ENCODE results near the gene MATN1. TPM values are rescaled to one million over a fixed set of nuclear protein-coding genes. Genes with fewer than 3 reads are reported as not detected.

Gene MATN1
- total RNA-seq, 1 donor from 2014 or later = 1.7 TPM

GRCh38 chr1:30686236-30686935 is 37.0 kb downstream of the MATN1 start:
- no peaks in the 10 kb centered on the region for H3K36me3 Mint-ChIP-seq (ENCODE audit: low read depth, unreplicated experiment)
- H3K4me3 Mint-ChIP-seq (ENCODE audit: unreplicated experiment) = no peak overlapping the region
- TF ChIP-seq CTCF (IDR thresholded peaks at IDR 0.05; ENCODE audit: unreplicated experiment) = no peak
- H3K9me3 Mint-ChIP-seq (ENCODE audit: unreplicated experiment) = no peaks in the 10 kb centered on the region
- H3K27ac Mint-ChIP-seq (ENCODE audit: unreplicated experiment) = no peak overlapping the region
- peaks cover 16% of the 10 kb centered on the region for H3K27me3 Mint-ChIP-seq (ENCODE audit: unreplicated experiment)
- H3K4me1 Mint-ChIP-seq (ENCODE audit: unreplicated experiment) = peaks cover 3% of the 10 kb centered on the region
- no peak for DNase-seq (ENCODE audit: low spot score)

- H3K27ac Mint-ChIP-seq (ENCODE audit: unreplicated experiment) = no peak overlapping the region
- H3K9me3 Mint-ChIP-seq (ENCODE audit: unreplicated experiment) = no peaks in the 10 kb centered on the region
- peaks cover 3% of the 10 kb centered on the region for H3K4me1 Mint-ChIP-seq (ENCODE audit: unreplicated experiment)
- no peak overlapping the region for H3K4me3 Mint-ChIP-seq (ENCODE audit: unreplicated experiment)
- TF ChIP-seq CTCF (IDR thresholded peaks at IDR 0.05; ENCODE audit: unreplicated experiment) = no peak
- peaks cover 16% of the 10 kb centered on the region for H3K27me3 Mint-ChIP-seq (ENCODE audit: unreplicated experiment)
- H3K36me3 Mint-ChIP-seq (ENCODE audit: low read depth, unreplicated experiment) = no peaks in the 10 kb centered on the region
- DNase-seq (ENCODE audit: low spot score) = no peak
Observed at GRCh38 chr1:30685796-30686165, 37.6 kb downstream of the MATN1 start.

GRCh38 chr1:30684881-30685795 is 38.2 kb downstream of the MATN1 start:
- peaks cover 3% of the 10 kb centered on the region for H3K4me1 Mint-ChIP-seq (ENCODE audit: unreplicated experiment)
- peak overlapping the region; percentile 74 for H3K4me3 Mint-ChIP-seq (ENCODE audit: unreplicated experiment)
- no peak overlapping the region for H3K27ac Mint-ChIP-seq (ENCODE audit: unreplicated experiment)
- DNase-seq (ENCODE audit: low spot score) = peak; percentile 49
- H3K9me3 Mint-ChIP-seq (ENCODE audit: unreplicated experiment) = no peaks in the 10 kb centered on the region
- TF ChIP-seq CTCF (IDR thresholded peaks at IDR 0.05; ENCODE audit: unreplicated experiment) = no peak
- no peaks in the 10 kb centered on the region for H3K36me3 Mint-ChIP-seq (ENCODE audit: low read depth, unreplicated experiment)
- H3K27me3 Mint-ChIP-seq (ENCODE audit: unreplicated experiment) = peaks cover 16% of the 10 kb centered on the region

- H3K27ac Mint-ChIP-seq (ENCODE audit: unreplicated experiment) = no peak overlapping the region
- H3K27me3 Mint-ChIP-seq (ENCODE audit: unreplicated experiment) = peaks cover 16% of the 10 kb centered on the region
- H3K4me1 Mint-ChIP-seq (ENCODE audit: unreplicated experiment) = no peaks in the 10 kb centered on the region
- H3K9me3 Mint-ChIP-seq (ENCODE audit: unreplicated experiment) = no peaks in the 10 kb centered on the region
- no peak for TF ChIP-seq CTCF (IDR thresholded peaks at IDR 0.05; ENCODE audit: unreplicated experiment)
- H3K4me3 Mint-ChIP-seq (ENCODE audit: unreplicated experiment) = no peak overlapping the region
- H3K36me3 Mint-ChIP-seq (ENCODE audit: low read depth, unreplicated experiment) = no peaks in the 10 kb centered on the region
- DNase-seq (ENCODE audit: low spot score) = no peak
Observed at GRCh38 chr1:30684259-30684658, 39.1 kb downstream of the MATN1 start.

- Mint-ChIP-seq H3K27ac (ENCODE audit: unreplicated experiment) (no peak overlapping the region), H3K36me3 (ENCODE audit: low read depth, unreplicated experiment) (no peaks in the 10 kb centered on the region), H3K4me3 (ENCODE audit: unreplicated experiment) (no peak overlapping the region), H3K9me3 (ENCODE audit: unreplicated experiment) (no peaks in the 10 kb centered on the region), H3K4me1 (ENCODE audit: unreplicated experiment) (no peaks in the 10 kb centered on the region), H3K27me3 (ENCODE audit: unreplicated experiment) (peaks cover 16% of the 10 kb centered on the region)
- no peak for TF ChIP-seq CTCF (IDR thresholded peaks at IDR 0.05; ENCODE audit: unreplicated experiment)
- DNase-seq (ENCODE audit: low spot score) = no peak
Observed at GRCh38 chr1:30683699-30684098, 39.7 kb downstream of the MATN1 start.

Measured in endothelial cell (in vitro differentiated cells).